Activated naive CD4-positive, alpha-beta T cell treated with anti-CD3 and anti-CD28 coated beads for 36 hours (primary cell): Measurements from ENCODE around the gene LYPD5. TPM values are rescaled to one million over a fixed set of nuclear protein-coding genes. Genes with fewer than 3 reads are reported as not detected.

Experiments
- CTCF ChIA-PET: fragments of 350-600 bp; sonication (Branson Sonifier 250); formaldehyde crosslinking; loops from one replicate; lab custom pipeline; 2021; ENCODE audit warnings: antibody characterized with exemption; lab: Charles Lee
- DNase-seq: peaks from one replicate; pipeline ENCODE4 v3.0.0-alpha.2; 2020
- H3K27ac Mint-ChIP-seq: one replicate; pipeline ENCODE4 v1.8.0; 2021; ENCODE audit warnings: mild to moderate bottlenecking, mixed read lengths
- H3K27me3 Mint-ChIP-seq: one replicate; pipeline ENCODE4 v1.8.0; 2021; ENCODE audit warnings: low read depth, mixed read lengths
- H3K36me3 Mint-ChIP-seq: one replicate; pipeline ENCODE4 v1.8.0; 2021; ENCODE audit warnings: low read depth, mixed read lengths
- H3K4me1 Mint-ChIP-seq: one replicate; pipeline ENCODE4 v1.8.0; 2021; ENCODE audit warnings: low read depth, mixed read lengths
- H3K4me3 Mint-ChIP-seq: one replicate; pipeline ENCODE4 v1.8.0; 2021; ENCODE audit warnings: mild to moderate bottlenecking, moderate library complexity, mixed read lengths
- H3K9me3 Mint-ChIP-seq: one replicate; pipeline ENCODE4 v1.8.0; 2021; ENCODE audit warnings: mixed read lengths
- intact Hi-C: fragments of 100-400 bp; cut with micrococcal nuclease; formaldehyde crosslinking; loops from one replicate; pipeline ENCODE4 v1.15.1; 2023
- total RNA-seq, 2 experiments: library from RNA; stranded (reverse); gene quantifications; one replicate each; pipeline ENCODE4 v1.2.3, GENCODE V29; 2021

Gene LYPD5
- total RNA-seq, 2 experiments from 2014 or later = 1.3 to 2.0 TPM

GRCh38 chr19:43763473-43763939, 38.7 kb downstream of the LYPD5 start:
- Mint-ChIP-seq H3K9me3 (no peaks in the 10 kb centered on the region), H3K4me1 (peaks cover 75% of the 10 kb centered on the region), H3K4me3 (peak overlapping the region; percentile 33), H3K27ac (peak overlapping the region; percentile 87), H3K36me3 (peaks cover 38% of the 10 kb centered on the region), H3K27me3 (no peaks in the 10 kb centered on the region)
- CTCF ChIA-PET = interaction anchor here (0.6 to 9.7 kb wide), 5 partner anchors 9 to 130 kb away, joined by 3 to 113 read pairs (median 6); partner anchors contain the start of genes KCNN4 and SMG9
- intact Hi-C loops = no loop called here
- peak; percentile 42 for DNase-seq

DNA sequence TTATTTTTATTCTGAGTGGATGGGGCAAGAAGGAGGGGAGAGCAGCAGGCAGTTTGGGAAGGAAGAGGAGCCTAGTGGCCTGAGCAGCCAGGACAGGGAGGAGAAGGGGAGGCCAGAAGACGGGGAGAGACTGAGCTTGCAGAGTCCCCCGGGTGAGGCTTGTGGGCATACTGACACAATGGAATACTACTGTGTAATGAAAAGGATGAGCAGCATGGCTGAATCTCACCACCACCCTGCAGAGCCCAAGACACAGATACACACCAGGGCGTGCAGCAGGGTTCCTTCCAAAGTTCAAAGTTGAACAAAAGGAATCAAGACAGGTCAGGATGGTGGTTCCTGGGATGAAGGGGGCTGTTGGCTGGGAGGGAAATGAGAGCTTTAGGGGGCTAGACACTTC, 39.4 kb downstream of the LYPD5 start:
- intact Hi-C loops = no loop called here
- no peaks in the 10 kb centered on the region for H3K27me3 Mint-ChIP-seq
- no peak overlapping the region for H3K4me3 Mint-ChIP-seq
- peaks cover 74% of the 10 kb centered on the region for H3K4me1 Mint-ChIP-seq
- CTCF ChIA-PET = interaction anchor here (0.6 to 9.7 kb wide), 7 partner anchors 9 to 168 kb away, joined by 3 to 113 read pairs (median 6); partner anchors contain the start of genes KCNN4 and SMG9
- H3K36me3 Mint-ChIP-seq = peaks cover 34% of the 10 kb centered on the region
- H3K27ac Mint-ChIP-seq = peak overlapping the region; percentile 87
- no peaks in the 10 kb centered on the region for H3K9me3 Mint-ChIP-seq
- DNase-seq = no peak

GRCh38 chr19:43760941-43761340, 41.3 kb downstream of the LYPD5 start:
- Mint-ChIP-seq H3K9me3 (no peaks in the 10 kb centered on the region), H3K4me3 (no peak overlapping the region), H3K27me3 (no peaks in the 10 kb centered on the region), H3K27ac (no peak overlapping the region), H3K4me1 (peaks cover 74% of the 10 kb centered on the region), H3K36me3 (peaks cover 36% of the 10 kb centered on the region)
- CTCF ChIA-PET = interaction anchor here (2.0 to 9.7 kb wide), 2 partner anchors 9 to 17 kb away, joined by 6 to 113 read pairs; partner anchors contain the start of gene KCNN4
- intact Hi-C loops = no loop called here
- DNase-seq = no peak

DNA sequence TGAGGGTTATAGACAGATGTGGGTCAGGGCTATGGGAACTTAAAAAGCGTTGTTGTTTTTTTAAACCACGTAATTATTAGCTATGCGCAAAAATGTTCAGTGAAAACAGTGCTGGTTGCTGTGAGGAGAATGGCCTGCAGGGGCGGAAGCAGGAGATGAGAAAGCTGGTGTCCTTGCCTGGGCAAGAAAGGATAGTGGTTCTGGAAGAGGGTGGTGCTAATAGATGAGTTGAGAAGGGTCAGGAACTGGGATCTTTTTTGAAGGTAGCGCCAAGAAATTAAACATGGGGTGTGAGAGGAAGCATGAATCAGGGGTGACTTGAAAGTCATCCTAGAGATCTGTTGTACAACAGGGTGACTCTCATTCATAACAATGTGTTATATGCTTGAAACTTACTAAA, 42.7 kb downstream of the LYPD5 start:
- peaks cover 35% of the 10 kb centered on the region for H3K36me3 Mint-ChIP-seq
- no peak overlapping the region for H3K4me3 Mint-ChIP-seq
- CTCF ChIA-PET = no interaction called here
- H3K27me3 Mint-ChIP-seq = no peaks in the 10 kb centered on the region
- intact Hi-C loops = no loop called here
- H3K9me3 Mint-ChIP-seq = no peaks in the 10 kb centered on the region
- H3K27ac Mint-ChIP-seq = peak overlapping the region; percentile 61
- no peak for DNase-seq
- peaks cover 61% of the 10 kb centered on the region for H3K4me1 Mint-ChIP-seq

GRCh38 chr19:43755256-43755801, 46.9 kb downstream of the LYPD5 start:
- Mint-ChIP-seq H3K36me3 (peaks cover 45% of the 10 kb centered on the region), H3K9me3 (no peaks in the 10 kb centered on the region), H3K27ac (peak overlapping the region; percentile 100), H3K27me3 (no peaks in the 10 kb centered on the region), H3K4me1 (peaks cover 60% of the 10 kb centered on the region), H3K4me3 (peak overlapping the region; percentile 99)
- peak; percentile 92 for DNase-seq
- intact Hi-C loops = loop anchor here (2.0 kb wide), 2 partner anchors 231 to 993 kb away; partner anchors contain the start of gene BCL3
- CTCF ChIA-PET = interaction anchor here (0.7 to 4.8 kb wide), 5 partner anchors 8 to 29 kb away, joined by 3 to 48 read pairs (median 5); no protein-coding TSS in a partner anchor

- DNase-seq = peak; percentile 98
- H3K27me3 Mint-ChIP-seq = no peaks in the 10 kb centered on the region
- H3K4me3 Mint-ChIP-seq = peak within 1 kb of the TSS; percentile 99
- peaks cover 64% of the 10 kb centered on the region for H3K4me1 Mint-ChIP-seq
- peaks cover 49% of the 10 kb centered on the region for H3K36me3 Mint-ChIP-seq
- intact Hi-C loops = loop anchor here (1.0 to 2.0 kb wide), 10 partner anchors 11 to 994 kb away; partner anchors contain the start of genes BCL3, IRGQ, ZNF428 and ZNF576
- H3K27ac Mint-ChIP-seq = peak within 1 kb of the TSS; percentile 100
- H3K9me3 Mint-ChIP-seq = no peaks in the 10 kb centered on the region
- CTCF ChIA-PET = interaction anchor here (0.9 to 4.8 kb wide), 4 partner anchors 8 to 30 kb away, joined by 3 to 48 read pairs (median 6); no protein-coding TSS in a partner anchor
Measured at GRCh38 chr19:43754503-43755255, 47.6 kb downstream of the LYPD5 start, which contains the start of gene SMG9. Gene SMG9 (minus strand): TSS chr19:43754962. CDS start chr19:43750741, 4,221 bp downstream.

DNA sequence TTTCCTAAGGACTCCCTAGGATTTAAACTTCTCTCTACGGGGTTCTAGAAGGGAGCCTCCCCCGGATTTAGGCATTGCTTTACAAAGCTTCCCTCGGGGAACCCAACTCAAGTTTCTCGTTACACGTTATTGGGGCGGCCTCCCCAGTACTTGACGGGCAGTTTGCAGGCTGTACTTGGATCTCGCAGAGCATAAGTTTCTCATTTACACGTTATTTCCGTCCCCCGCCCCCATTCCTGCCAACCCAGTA, 48.1 kb downstream of the LYPD5 start:
- DNase-seq = peak; percentile 97
- Mint-ChIP-seq H3K36me3 (peaks cover 50% of the 10 kb centered on the region), H3K4me1 (peaks cover 60% of the 10 kb centered on the region), H3K4me3 (peak overlapping the region; percentile 99), H3K27me3 (no peaks in the 10 kb centered on the region), H3K9me3 (no peaks in the 10 kb centered on the region), H3K27ac (peak overlapping the region; percentile 100)
- CTCF ChIA-PET = interaction anchor here (0.5 to 4.8 kb wide), 5 partner anchors 9 to 1144 kb away, joined by 3 to 48 read pairs (median 3); no protein-coding TSS in a partner anchor
- intact Hi-C loops = loop anchor here (1.0 to 2.0 kb wide), 10 partner anchors 11 to 995 kb away; partner anchors contain the start of genes BCL3, IRGQ, ZNF428 and ZNF576

DNA sequence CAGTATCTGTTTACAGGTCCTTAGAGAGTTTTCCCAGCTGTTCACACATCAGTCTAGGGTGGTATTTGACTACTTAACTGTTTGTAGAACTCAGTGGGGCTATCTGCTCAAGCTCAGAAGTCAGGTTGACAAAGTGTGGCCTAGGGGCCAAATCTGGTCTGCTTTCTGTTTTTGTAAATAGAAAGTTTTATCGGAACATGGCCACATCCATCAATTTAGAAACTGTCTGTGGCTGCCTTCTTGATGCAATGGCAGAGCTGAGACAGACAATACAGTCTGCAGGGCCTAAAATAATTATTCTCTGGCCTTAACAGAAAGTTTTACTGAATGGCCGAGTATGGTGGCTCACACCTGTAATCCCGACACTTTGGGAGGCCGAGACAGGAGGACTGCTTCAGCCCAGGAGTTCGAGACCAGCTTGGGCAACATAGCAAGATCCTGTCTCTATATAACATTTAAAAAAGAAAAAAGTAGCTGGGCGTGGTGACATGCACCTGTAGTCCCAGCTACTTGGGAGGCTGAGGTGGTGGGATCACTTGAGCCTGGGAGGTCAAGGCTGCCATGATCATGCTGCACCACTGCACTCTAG, 49.9 kb downstream of the LYPD5 start:
- intact Hi-C loops = no loop called here
- Mint-ChIP-seq H3K27ac (peak overlapping the region; percentile 100), H3K36me3 (peaks cover 55% of the 10 kb centered on the region), H3K4me3 (peak overlapping the region; percentile 99), H3K9me3 (no peaks in the 10 kb centered on the region), H3K4me1 (peaks cover 58% of the 10 kb centered on the region), H3K27me3 (no peaks in the 10 kb centered on the region)
- DNase-seq = no peak
- CTCF ChIA-PET = interaction anchor here (0.5 to 4.8 kb wide), 8 partner anchors 8 to 81 kb away, joined by 3 to 48 read pairs (median 6); partner anchors contain the start of gene KCNN4

GRCh38 chr19:43751466-43752220, 50.6 kb downstream of the LYPD5 start:
- intact Hi-C loops = no loop called here
- Mint-ChIP-seq H3K27me3 (no peaks in the 10 kb centered on the region), H3K4me3 (no peak overlapping the region), H3K9me3 (no peaks in the 10 kb centered on the region), H3K27ac (peak overlapping the region; percentile 100), H3K36me3 (peaks cover 52% of the 10 kb centered on the region), H3K4me1 (peaks cover 52% of the 10 kb centered on the region)
- CTCF ChIA-PET = interaction anchor here (1.3 to 4.8 kb wide), 4 partner anchors 10 to 34 kb away, joined by 6 to 48 read pairs (median 12); no protein-coding TSS in a partner anchor
- DNase-seq = no peak

GRCh38 chr19:43749898-43750297, 52.3 kb downstream of the LYPD5 start:
- no peak for DNase-seq
- intact Hi-C loops = no loop called here
- Mint-ChIP-seq H3K9me3 (no peaks in the 10 kb centered on the region), H3K27ac (peak overlapping the region; percentile 57), H3K4me3 (no peak overlapping the region), H3K4me1 (peaks cover 52% of the 10 kb centered on the region), H3K36me3 (peaks cover 50% of the 10 kb centered on the region), H3K27me3 (no peaks in the 10 kb centered on the region)
- CTCF ChIA-PET = interaction anchor here (0.5 to 1.5 kb wide), 9 partner anchors 15 to 462 kb away, joined by 3 to 8 read pairs (median 4); partner anchors contain the start of gene ZNF227

GRCh38 chr19:43749152-43749551, 53.1 kb downstream of the LYPD5 start:
- Mint-ChIP-seq H3K9me3 (no peaks in the 10 kb centered on the region), H3K4me1 (peaks cover 52% of the 10 kb centered on the region), H3K4me3 (no peak overlapping the region), H3K27ac (peak overlapping the region; percentile 72), H3K36me3 (peaks cover 55% of the 10 kb centered on the region), H3K27me3 (no peaks in the 10 kb centered on the region)
- no peak for DNase-seq
- CTCF ChIA-PET = interaction anchor here (0.6 to 1.5 kb wide), 6 partner anchors 16 to 463 kb away, joined by 3 to 8 read pairs (median 4); partner anchors contain the start of gene ZNF227
- intact Hi-C loops = no loop called here
